Panc1 (cell line): ENCODE data around the gene PPFIA4.

Experiments used
- CTCF ChIP-seq: fragments of 450-650 bp; IDR thresholded peaks from 2 replicates; pipeline ENCODE4 v1.5.1; 2017; ENCODE audit warnings: mild to moderate bottlenecking
- POLR2AphosphoS5 ChIP-seq: IDR thresholded peaks from 2 replicates; pipeline ENCODE4 v1.6.1; 2012; ENCODE audit warnings: mild to moderate bottlenecking, low read depth, low read length, moderate library complexity
- REST ChIP-seq, 2 experiments: IDR thresholded peaks; 2 replicates each; pipeline ENCODE4 v1.6.1; 2011 to 2012; ENCODE audit warnings: low read depth in 2 of 2, control low read depth in 1 of 2, low read length in 1 of 2, mild to moderate bottlenecking in 1 of 2, moderate library complexity in 1 of 2; ENCODE audit not compliant: insufficient read depth in 1 of 2

- TF ChIP-seq REST (IDR thresholded peaks at IDR 0.05; ENCODE audit: insufficient read depth in 1 of 2, low read depth in 2 of 2, low read length in 1 of 2) (no peak), CTCF (no peak), POLR2AphosphoS5 (no peak)
Observed at GRCh38 chr1:202991112-202991511, 35.2 kb upstream of the PPFIA4 start.
